Measurements from ENCODE around the gene REG1A. TPM values are rescaled to one million over a fixed set of nuclear protein-coding genes. Genes with fewer than 3 reads are reported as not detected.

Gene REG1A
- total RNA-seq, 1 donor from 2014 or later: not detected

- H3K4me1 Mint-ChIP-seq: peaks cover 5% of the 10 kb centered on the region
- H3K4me3 Mint-ChIP-seq: no peak overlapping the region
- peaks cover 12% of the 10 kb centered on the region for H3K27me3 Mint-ChIP-seq (ENCODE audit: low read depth)
- no peak for DNase-seq (ENCODE audit: low read depth, low spot score)
- TF ChIP-seq, protein P1, sequence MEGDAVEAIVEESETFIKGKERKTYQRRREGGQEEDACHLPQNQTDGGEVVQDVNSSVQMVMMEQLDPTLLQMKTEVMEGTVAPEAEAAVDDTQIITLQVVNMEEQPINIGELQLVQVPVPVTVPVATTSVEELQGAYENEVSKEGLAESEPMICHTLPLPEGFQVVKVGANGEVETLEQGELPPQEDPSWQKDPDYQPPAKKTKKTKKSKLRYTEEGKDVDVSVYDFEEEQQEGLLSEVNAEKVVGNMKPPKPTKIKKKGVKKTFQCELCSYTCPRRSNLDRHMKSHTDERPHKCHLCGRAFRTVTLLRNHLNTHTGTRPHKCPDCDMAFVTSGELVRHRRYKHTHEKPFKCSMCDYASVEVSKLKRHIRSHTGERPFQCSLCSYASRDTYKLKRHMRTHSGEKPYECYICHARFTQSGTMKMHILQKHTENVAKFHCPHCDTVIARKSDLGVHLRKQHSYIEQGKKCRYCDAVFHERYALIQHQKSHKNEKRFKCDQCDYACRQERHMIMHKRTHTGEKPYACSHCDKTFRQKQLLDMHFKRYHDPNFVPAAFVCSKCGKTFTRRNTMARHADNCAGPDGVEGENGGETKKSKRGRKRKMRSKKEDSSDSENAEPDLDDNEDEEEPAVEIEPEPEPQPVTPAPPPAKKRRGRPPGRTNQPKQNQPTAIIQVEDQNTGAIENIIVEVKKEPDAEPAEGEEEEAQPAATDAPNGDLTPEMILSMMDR (conservative IDR thresholded peaks at IDR 0.05): no peak
- no peaks in the 10 kb centered on the region for H3K9me3 Mint-ChIP-seq
- H3K36me3 Mint-ChIP-seq (ENCODE audit: low read depth): no peaks in the 10 kb centered on the region
- no peak overlapping the region for H3K27ac Mint-ChIP-seq (ENCODE audit: unreplicated experiment)
Observed at GRCh38 chr2:79085382-79085781, 34.9 kb upstream of the REG1A start.

DNA sequence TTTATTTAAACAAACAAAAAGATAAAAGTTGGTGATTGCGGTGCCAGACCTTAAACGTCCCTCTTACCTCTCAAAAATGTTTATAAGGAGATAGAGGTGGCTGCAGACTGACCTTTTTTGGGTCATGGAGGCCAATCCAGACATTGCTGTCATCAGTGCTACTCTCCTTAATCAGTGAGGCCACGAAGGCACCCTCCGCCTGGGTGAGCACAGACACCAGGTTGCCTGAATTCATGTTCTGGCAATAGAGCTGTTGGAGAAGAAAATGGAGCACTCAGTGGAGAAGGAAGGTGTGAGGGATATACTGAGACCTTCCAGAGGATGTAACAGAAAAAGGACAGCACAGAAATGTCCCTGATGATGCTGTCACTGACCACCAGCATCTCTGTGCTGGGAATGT lies 34.0 kb upstream of the REG1A start:
- Mint-ChIP-seq H3K36me3 (ENCODE audit: low read depth) (no peaks in the 10 kb centered on the region), H3K27me3 (ENCODE audit: low read depth) (peaks cover 6% of the 10 kb centered on the region), H3K27ac (ENCODE audit: unreplicated experiment) (no peak overlapping the region), H3K4me1 (peaks cover 5% of the 10 kb centered on the region), H3K9me3 (no peaks in the 10 kb centered on the region), H3K4me3 (no peak overlapping the region)
- TF ChIP-seq, protein P1 (conservative IDR thresholded peaks at IDR 0.05): no peak
- no peak for DNase-seq (ENCODE audit: low read depth, low spot score)

GRCh38 chr2:79087785-79088364 lies 32.4 kb upstream of the REG1A start, which contains the start of gene REG1B:
TSS of gene REG1B (minus strand) at chr2:79087993. CDS start at chr2:79087612, 381 bp downstream.
- Mint-ChIP-seq H3K9me3 (no peaks in the 10 kb centered on the region), H3K4me1 (peaks cover 5% of the 10 kb centered on the region), H3K36me3 (ENCODE audit: low read depth) (no peaks in the 10 kb centered on the region), H3K27me3 (ENCODE audit: low read depth) (peaks cover 6% of the 10 kb centered on the region), H3K27ac (ENCODE audit: unreplicated experiment) (peak within 1 kb of the TSS; percentile 19), H3K4me3 (no peak within 1 kb of the TSS)
- TF ChIP-seq, protein P1 (conservative IDR thresholded peaks at IDR 0.05): no peak
- no peak for DNase-seq (ENCODE audit: low read depth, low spot score)

DNA sequence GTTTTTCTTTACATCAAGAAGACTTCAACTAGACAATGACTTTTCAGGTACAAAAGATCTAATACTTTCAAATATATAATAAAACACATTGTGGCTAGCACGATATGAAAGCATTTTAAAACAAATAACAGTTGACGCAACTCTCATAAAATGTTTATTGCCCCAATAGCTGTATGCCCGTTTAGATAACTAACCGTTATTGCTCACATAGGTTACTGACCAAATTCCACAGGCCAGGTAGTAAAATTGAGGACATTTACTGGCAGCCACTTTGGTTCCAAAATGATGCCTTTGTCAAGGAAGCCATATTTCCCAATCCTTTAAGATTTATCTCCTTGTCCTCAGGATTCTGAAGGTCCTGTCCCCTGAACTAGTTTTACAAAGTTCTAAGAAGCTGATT lies 29.6 kb upstream of the REG1A start:
- Mint-ChIP-seq H3K27ac (ENCODE audit: unreplicated experiment) (no peak overlapping the region), H3K4me1 (no peaks in the 10 kb centered on the region), H3K4me3 (no peak overlapping the region), H3K27me3 (ENCODE audit: low read depth) (peaks cover 6% of the 10 kb centered on the region), H3K9me3 (no peaks in the 10 kb centered on the region), H3K36me3 (ENCODE audit: low read depth) (no peaks in the 10 kb centered on the region)
- TF ChIP-seq, protein P1 (conservative IDR thresholded peaks at IDR 0.05): no peak
- DNase-seq (ENCODE audit: low read depth, low spot score): no peak

- TF ChIP-seq, protein P1 (conservative IDR thresholded peaks at IDR 0.05): no peak
- Mint-ChIP-seq H3K4me1 (no peaks in the 10 kb centered on the region), H3K27ac (ENCODE audit: unreplicated experiment) (no peak overlapping the region), H3K27me3 (ENCODE audit: low read depth) (no peaks in the 10 kb centered on the region), H3K9me3 (peaks cover 5% of the 10 kb centered on the region), H3K36me3 (ENCODE audit: low read depth) (no peaks in the 10 kb centered on the region), H3K4me3 (no peak overlapping the region)
- no peak for DNase-seq (ENCODE audit: low read depth, low spot score)
Observed at GRCh38 chr2:79097843-79098242, 22.4 kb upstream of the REG1A start.
